ENCODE data around the gene TOB1. TPM values are rescaled to one million over a fixed set of nuclear protein-coding genes. Genes with fewer than 3 reads are reported as not detected.

Gene TOB1
- total and polyA plus RNA-seq, 9 of the 15 experiments (the other 6 are each of a cell fraction or from before 2014, with no cell fraction given), result 4.8 to 63.7 (median 13.2) TPM

GRCh38 chr17:50822550-50822949, 43.6 kb downstream of the TOB1 start:
- BruUV-seq (replicated peaks), result no TSS peak

More at GRCh38 chr17:50822550-50822949, 43.6 kb downstream of the TOB1 start:
- Histone ChIP-seq H3K4me2 (ENCODE audit: insufficient read depth, low read length) (no peak overlapping the region), H3K9ac (ENCODE audit: insufficient read depth in 1 of 2, low read depth in 2 of 2, low read length in 2 of 2) (no peak overlapping the region), H3K27me3 (ENCODE audit: control insufficient read depth in 2 of 2, insufficient read depth in 2 of 2, low read length in 2 of 2) (no peaks in the 10 kb centered on the region), H4K20me1 (replicated peaks; ENCODE audit: control insufficient read depth, insufficient read depth, low read length) (no peaks in the 10 kb centered on the region), H3K9me1 (ENCODE audit: control insufficient read depth, insufficient read depth, low read length) (no peaks in the 10 kb centered on the region), H3K4me1 (replicated peaks in 1 of 2; ENCODE audit: control insufficient read depth in 2 of 2, insufficient read depth in 2 of 2, low read length in 2 of 2) (peaks cover 0 to under 1% of the 10 kb centered on the region in 2 experiments; a peak in 2 of 5 replicates), H3K79me2 (ENCODE audit: control insufficient read depth, insufficient read depth, low read length) (no peaks in the 10 kb centered on the region), H3K9me3 (replicated peaks; ENCODE audit: control insufficient read depth, insufficient read depth, low read depth, low read length) (no peaks in the 10 kb centered on the region), H3K27ac (ENCODE audit: extremely low read depth, low read depth, low read length) (no peak overlapping the region), H3K4me3 (no peak overlapping the region), H2AFZ (ENCODE audit: low read depth, low read length) (no peak overlapping the region), H3K36me3 (ENCODE audit: control insufficient read depth, insufficient read depth, low read length) (no peaks in the 10 kb centered on the region)
- TF ChIP-seq AFF1 (IDR thresholded peaks at IDR 0.05; ENCODE audit: low read depth in 1 of 2, partially characterized antibody in 2 of 2) (no peak), ZNF449 (CRISPR knock-in tag; IDR thresholded peaks at IDR 0.05) (no peak), SIN3B (IDR thresholded peaks at IDR 0.05; ENCODE audit: low read depth) (no peak), BCL6 (CRISPR knock-in tag; IDR thresholded peaks at IDR 0.05) (no peak), GTF2A2 (tag; IDR thresholded peaks at IDR 0.05) (no peak), IRF2 (CRISPR knock-in tag; IDR thresholded peaks at IDR 0.05) (no peak), ZNF764 (CRISPR knock-in tag; IDR thresholded peaks at IDR 0.05; ENCODE audit: low read depth) (no peak), GTF2F1 (IDR thresholded peaks at IDR 0.05; ENCODE audit: low read depth, low read length) (no peak)
- intact Hi-C loops (cut with micrococcal nuclease) (no loop called here), in situ Hi-C loops (cut with MboI) (no loop called here)
- FAIRE-seq (no peak), DNase-seq (ENCODE audit: extremely low read depth in 1 of 4, low spot score in 3 of 4) (no peak), ATAC-seq (no peak)
- CTCF ChIA-PET (ENCODE audit: low intra/inter-chr PET ratio), result no interaction called here
- POLR2A ChIA-PET, result interaction anchor here (2.1 kb wide), 1 partner anchor 8 kb away, joined by 5 read pairs; no protein-coding TSS in a partner anchor
- 32% methylated on average over 2 of the region's 2 CpGs for WGBS (ENCODE audit: insufficient coverage, low coverage, missing lambda C conversion rate)

All from K562 (cell line).